ENCODE measurements around the gene KRTAP9-6. TPM values are rescaled to one million over a fixed set of nuclear protein-coding genes. Genes with fewer than 3 reads are reported as not detected.
"Not testable (repeated sequence)": the region's sequence is repeated elsewhere in the genome, so short reads cannot be mapped to it uniquely, and the experiment has no call there.

Gene KRTAP9-6
- total RNA-seq, 1 donor from 2014 or later = not detected

DNA sequence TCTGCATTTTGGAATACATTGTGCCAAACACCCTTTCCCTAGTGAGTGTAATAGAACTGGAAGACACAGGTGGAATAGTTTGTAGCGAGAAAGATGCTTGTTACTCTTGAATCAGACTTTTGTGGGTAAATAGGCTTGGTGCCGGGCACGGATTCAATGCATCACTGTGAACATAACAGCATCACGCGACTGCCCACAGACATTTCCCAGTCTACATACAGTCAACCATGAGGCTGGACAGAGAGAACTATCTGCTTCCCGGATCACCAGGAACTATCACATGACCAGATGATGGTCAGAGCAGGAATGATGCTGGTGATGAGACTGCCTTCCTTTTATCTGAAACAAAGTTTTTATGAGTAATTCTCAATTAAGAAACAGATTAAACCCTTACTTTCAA is 39.1 kb upstream of the KRTAP9-6 start:
- no peak for TF ChIP-seq EZH2 (IDR thresholded peaks at IDR 0.05; ENCODE audit: insufficient read depth, low read length)
- TF ChIP-seq, protein P1, sequence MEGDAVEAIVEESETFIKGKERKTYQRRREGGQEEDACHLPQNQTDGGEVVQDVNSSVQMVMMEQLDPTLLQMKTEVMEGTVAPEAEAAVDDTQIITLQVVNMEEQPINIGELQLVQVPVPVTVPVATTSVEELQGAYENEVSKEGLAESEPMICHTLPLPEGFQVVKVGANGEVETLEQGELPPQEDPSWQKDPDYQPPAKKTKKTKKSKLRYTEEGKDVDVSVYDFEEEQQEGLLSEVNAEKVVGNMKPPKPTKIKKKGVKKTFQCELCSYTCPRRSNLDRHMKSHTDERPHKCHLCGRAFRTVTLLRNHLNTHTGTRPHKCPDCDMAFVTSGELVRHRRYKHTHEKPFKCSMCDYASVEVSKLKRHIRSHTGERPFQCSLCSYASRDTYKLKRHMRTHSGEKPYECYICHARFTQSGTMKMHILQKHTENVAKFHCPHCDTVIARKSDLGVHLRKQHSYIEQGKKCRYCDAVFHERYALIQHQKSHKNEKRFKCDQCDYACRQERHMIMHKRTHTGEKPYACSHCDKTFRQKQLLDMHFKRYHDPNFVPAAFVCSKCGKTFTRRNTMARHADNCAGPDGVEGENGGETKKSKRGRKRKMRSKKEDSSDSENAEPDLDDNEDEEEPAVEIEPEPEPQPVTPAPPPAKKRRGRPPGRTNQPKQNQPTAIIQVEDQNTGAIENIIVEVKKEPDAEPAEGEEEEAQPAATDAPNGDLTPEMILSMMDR (IDR thresholded peaks at IDR 0.05; ENCODE audit: insufficient read depth, low read depth, low read length) = no peak
- Histone ChIP-seq H2AFZ (ENCODE audit: low read depth, low read length) (no peak overlapping the region), H3K9me3 (ENCODE audit: insufficient read depth, low read depth, low read length) (no peaks in the 10 kb centered on the region), H3K79me2 (ENCODE audit: insufficient read depth, low read length) (no peaks in the 10 kb centered on the region), H3K4me3 (ENCODE audit: insufficient read depth, low read depth, low read length) (no peak overlapping the region), H3K27me3 (ENCODE audit: insufficient read depth, low read length) (no peaks in the 10 kb centered on the region), H3K4me2 (ENCODE audit: low read length) (no peak overlapping the region), H3K36me3 (ENCODE audit: insufficient read depth, low read length) (no peaks in the 10 kb centered on the region), H3K4me1 (ENCODE audit: insufficient read depth, low read length) (no peaks in the 10 kb centered on the region), H4K20me1 (ENCODE audit: insufficient read depth, low read length) (no peaks in the 10 kb centered on the region), H3K27ac (ENCODE audit: low read depth, low read length) (no peak overlapping the region), H3K9ac (ENCODE audit: low read length) (no peak overlapping the region)
- no peaks in the 10 kb centered on the region for H3K36me3 Mint-ChIP-seq (ENCODE audit: low read depth, unreplicated experiment)
- no peak for DNase-seq (ENCODE audit: low read depth)
- no peaks in the 10 kb centered on the region for H3K9me3 Mint-ChIP-seq (ENCODE audit: unreplicated experiment)
- FAIRE-seq = peak; percentile 54
- H3K27ac Mint-ChIP-seq (ENCODE audit: unreplicated experiment) = no peak overlapping the region
- no peaks in the 10 kb centered on the region for H3K4me1 Mint-ChIP-seq (ENCODE audit: low read depth, unreplicated experiment)
- H3K4me3 Mint-ChIP-seq (ENCODE audit: unreplicated experiment) = no peak overlapping the region
- H3K27me3 Mint-ChIP-seq (ENCODE audit: low read depth, unreplicated experiment) = peaks cover 10% of the 10 kb centered on the region

DNA sequence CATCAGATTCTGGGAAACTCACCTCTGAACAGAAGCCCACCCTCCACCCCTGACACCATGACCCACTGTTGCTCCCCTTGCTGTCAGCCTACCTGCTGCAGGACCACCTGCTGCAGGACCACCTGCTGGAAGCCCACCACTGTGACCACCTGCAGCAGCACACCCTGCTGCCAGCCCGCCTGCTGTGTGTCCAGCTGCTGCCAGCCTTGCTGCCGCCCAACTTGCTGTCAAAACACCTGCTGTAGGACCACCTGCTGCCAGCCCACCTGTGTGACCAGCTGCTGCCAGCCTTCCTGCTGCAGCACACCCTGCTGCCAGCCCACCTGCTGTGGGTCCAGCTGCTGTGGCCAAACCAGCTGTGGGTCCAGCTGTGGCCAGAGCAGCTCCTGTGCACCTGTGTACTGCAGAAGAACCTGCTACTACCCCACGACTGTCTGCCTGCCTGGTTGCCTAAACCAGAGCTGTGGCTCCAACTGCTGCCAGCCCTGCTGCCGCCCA is 38.5 kb upstream of the KRTAP9-6 start, which contains the start of gene KRTAP9-2:
TSS of gene KRTAP9-2 (plus strand) at position 51 of the 498 bp plus-strand sequence. CDS start at position 58, 7 bp downstream.
- not testable (repeated sequence) for H3K4me3 Mint-ChIP-seq (ENCODE audit: unreplicated experiment); FAIRE-seq; H3K79me2 ChIP-seq (ENCODE audit: insufficient read depth, low read length); H3K4me1 Mint-ChIP-seq (ENCODE audit: low read depth, unreplicated experiment); H3K36me3 Mint-ChIP-seq (ENCODE audit: low read depth, unreplicated experiment); H2AFZ ChIP-seq (ENCODE audit: low read depth, low read length); H3K4me3 ChIP-seq (ENCODE audit: insufficient read depth, low read depth, low read length); DNase-seq (ENCODE audit: low read depth); H3K27me3 ChIP-seq (ENCODE audit: insufficient read depth, low read length); H3K36me3 ChIP-seq (ENCODE audit: insufficient read depth, low read length); H3K4me1 ChIP-seq (ENCODE audit: insufficient read depth, low read length); H3K4me2 ChIP-seq (ENCODE audit: low read length); H3K27ac ChIP-seq (ENCODE audit: low read depth, low read length); H4K20me1 ChIP-seq (ENCODE audit: insufficient read depth, low read length); H3K9me3 ChIP-seq (ENCODE audit: insufficient read depth, low read depth, low read length); H3K9me3 Mint-ChIP-seq (ENCODE audit: unreplicated experiment); H3K9ac ChIP-seq (ENCODE audit: low read length); H3K27ac Mint-ChIP-seq (ENCODE audit: unreplicated experiment)
- H3K27me3 Mint-ChIP-seq (ENCODE audit: low read depth, unreplicated experiment) = peaks cover 10% of the 10 kb centered on the region

- H3K4me1 Mint-ChIP-seq (ENCODE audit: low read depth, unreplicated experiment) = no peaks in the 10 kb centered on the region
- Histone ChIP-seq H3K27ac (ENCODE audit: low read depth, low read length) (no peak overlapping the region), H3K79me2 (ENCODE audit: insufficient read depth, low read length) (no peaks in the 10 kb centered on the region), H3K9ac (ENCODE audit: low read length) (no peak overlapping the region), H2AFZ (ENCODE audit: low read depth, low read length) (no peak overlapping the region), H3K4me3 (ENCODE audit: insufficient read depth, low read depth, low read length) (no peak overlapping the region), H3K36me3 (ENCODE audit: insufficient read depth, low read length) (no peaks in the 10 kb centered on the region), H4K20me1 (ENCODE audit: insufficient read depth, low read length) (no peaks in the 10 kb centered on the region), H3K27me3 (ENCODE audit: insufficient read depth, low read length) (peaks cover 4% of the 10 kb centered on the region), H3K9me3 (ENCODE audit: insufficient read depth, low read depth, low read length) (no peaks in the 10 kb centered on the region), H3K4me1 (ENCODE audit: insufficient read depth, low read length) (no peaks in the 10 kb centered on the region), H3K4me2 (ENCODE audit: low read length) (no peak overlapping the region)
- FAIRE-seq (no peak), DNase-seq (ENCODE audit: low read depth) (no peak)
- TF ChIP-seq, protein P1 (IDR thresholded peaks at IDR 0.05; ENCODE audit: insufficient read depth, low read depth, low read length) = no peak
- TF ChIP-seq EZH2 (IDR thresholded peaks at IDR 0.05; ENCODE audit: insufficient read depth, low read length) = no peak
- no peak overlapping the region for H3K27ac Mint-ChIP-seq (ENCODE audit: unreplicated experiment)
- H3K4me3 Mint-ChIP-seq (ENCODE audit: unreplicated experiment) = no peak overlapping the region
- H3K9me3 Mint-ChIP-seq (ENCODE audit: unreplicated experiment) = peaks cover 2% of the 10 kb centered on the region
- H3K27me3 Mint-ChIP-seq (ENCODE audit: low read depth, unreplicated experiment) = peaks cover 24% of the 10 kb centered on the region
- H3K36me3 Mint-ChIP-seq (ENCODE audit: low read depth, unreplicated experiment) = no peaks in the 10 kb centered on the region
Measured at GRCh38 chr17:41230094-41230493, 35.1 kb upstream of the KRTAP9-6 start.

All from astrocyte (in vitro differentiated cells and primary cell).